ENCODE measurements around the gene WDFY4. TPM values are rescaled to one million over a fixed set of nuclear protein-coding genes. Genes with fewer than 3 reads are reported as not detected.

The WDFY4 gene
- total RNA-seq, 4 donors from 2014 or later: 1.6 to 5.1 (median 3.0) TPM

DNA sequence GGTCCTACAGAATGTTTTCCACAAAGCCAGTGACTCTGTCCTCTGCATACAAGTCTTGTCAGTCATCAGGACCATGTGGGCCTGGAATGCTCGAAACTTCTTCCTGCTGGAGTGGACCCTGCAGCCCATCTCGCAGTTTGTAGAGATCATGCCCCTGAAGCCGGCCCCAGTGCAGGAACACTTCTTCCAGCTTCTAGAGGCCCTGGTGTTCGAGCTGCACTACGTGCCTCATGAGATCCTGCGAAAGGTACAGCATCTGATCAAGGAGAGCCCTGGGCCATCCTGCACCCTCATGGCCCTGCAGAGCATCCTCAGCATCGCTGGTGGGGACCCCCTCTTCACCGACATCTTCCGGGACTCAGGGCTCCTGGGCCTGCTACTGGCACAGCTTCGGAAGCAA is 46.5 kb downstream of the WDFY4 start:
- ATAC-seq: no peak
- no peak overlapping the region for H3K27ac ChIP-seq
- 80 to 100% methylated on average over 1 of the region's 10 CpGs for whole genome bisulfite sequencing, 2 donors (ENCODE audit: low coverage in 1 of 2)

DNA sequence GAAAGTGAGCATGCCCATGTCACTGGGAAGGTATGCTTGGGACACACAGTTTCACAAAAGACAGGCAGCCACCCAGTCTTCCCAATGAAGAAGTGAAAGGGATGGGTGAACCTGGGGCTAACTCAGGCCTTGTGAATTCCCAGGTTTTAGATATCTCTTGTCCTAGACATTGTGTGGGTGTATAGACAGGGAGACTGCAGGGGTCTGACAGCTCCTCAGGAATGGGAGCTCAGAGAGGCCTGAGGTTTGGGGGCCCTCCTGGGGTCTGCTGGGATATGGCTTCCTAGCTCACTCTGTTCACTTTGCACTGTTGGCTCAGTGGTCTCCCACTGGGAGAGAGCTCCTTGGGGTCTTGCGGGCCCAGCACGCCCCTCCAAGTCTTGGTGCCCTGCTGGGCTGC is 47.0 kb downstream of the WDFY4 start:
- TF ChIP-seq POLR2A (IDR thresholded peaks at IDR 0.05) (no peak), POLR2AphosphoS5 (IDR thresholded peaks at IDR 0.05) (no peak), EP300 (IDR thresholded peaks at IDR 0.05) (no peak), CTCF (IDR thresholded peaks at IDR 0.05) (no peak)
- no CpG with 5 or more reads among the region's 2 CpGs for WGBS, 2 donors (ENCODE audit: low coverage in 1 of 2)
- Histone ChIP-seq H3K9me3 (no peaks in the 10 kb centered on the region), H3K4me1 (no peaks in the 10 kb centered on the region), H3K4me3 (no peak overlapping the region), H3K27me3 (peaks cover 3% of the 10 kb centered on the region), H3K27ac (no peak overlapping the region), H3K36me3 (no peaks in the 10 kb centered on the region)
- no peak for ATAC-seq

More for the DNA sequence above, 46.5 kb downstream of the WDFY4 start:
- no peaks in the 10 kb centered on the region for H3K9me3 ChIP-seq
- no peaks in the 10 kb centered on the region for H3K4me1 ChIP-seq
- H3K27me3 ChIP-seq: no peaks in the 10 kb centered on the region
- H3K4me3 ChIP-seq: no peak overlapping the region
- H3K36me3 ChIP-seq: no peaks in the 10 kb centered on the region
- TF ChIP-seq CTCF (IDR thresholded peaks at IDR 0.05) (no peak), EP300 (IDR thresholded peaks at IDR 0.05) (no peak), POLR2AphosphoS5 (IDR thresholded peaks at IDR 0.05) (no peak), POLR2A (IDR thresholded peaks at IDR 0.05) (no peak)

GRCh38 chr10:48733329-48733728 is 48.7 kb downstream of the WDFY4 start:
- TF ChIP-seq EP300 (IDR thresholded peaks at IDR 0.05): no peak
- TF ChIP-seq POLR2A (IDR thresholded peaks at IDR 0.05): no peak
- no peak for TF ChIP-seq POLR2AphosphoS5 (IDR thresholded peaks at IDR 0.05)
- ATAC-seq: no peak
- H3K36me3 ChIP-seq: no peaks in the 10 kb centered on the region
- peaks cover 3% of the 10 kb centered on the region for H3K27me3 ChIP-seq
- 50% methylated on average over 1 of the region's 1 CpG; no CpG with 5 or more reads in 1 of the 2 donors for WGBS, 2 donors (ENCODE audit: low coverage in 1 of 2)
- H3K4me3 ChIP-seq: no peak overlapping the region
- H3K4me1 ChIP-seq: no peaks in the 10 kb centered on the region
- no peak overlapping the region for H3K27ac ChIP-seq
- no peaks in the 10 kb centered on the region for H3K9me3 ChIP-seq

GRCh38 chr10:48735836-48736390 is 51.2 kb downstream of the WDFY4 start:
- no peak overlapping the region for H3K27ac ChIP-seq
- no peaks in the 10 kb centered on the region for H3K9me3 ChIP-seq
- H3K27me3 ChIP-seq: peaks cover 3% of the 10 kb centered on the region
- no peak overlapping the region for H3K4me3 ChIP-seq
- TF ChIP-seq CTCF (IDR thresholded peaks at IDR 0.05) (no peak), POLR2AphosphoS5 (IDR thresholded peaks at IDR 0.05) (no peak), POLR2A (IDR thresholded peaks at IDR 0.05) (no peak), EP300 (IDR thresholded peaks at IDR 0.05) (no peak)
- H3K4me1 ChIP-seq: no peaks in the 10 kb centered on the region
- no peaks in the 10 kb centered on the region for H3K36me3 ChIP-seq
- no peak for ATAC-seq
- WGBS, 2 donors (ENCODE audit: low coverage in 1 of 2): 80 to 82% methylated on average over 3 to 6 of the region's 8 CpGs

- WGBS, 2 donors (ENCODE audit: low coverage in 1 of 2): 40 to 60% methylated on average over 1 of the region's 1 CpG
- Histone ChIP-seq H3K27ac (no peak overlapping the region), H3K27me3 (peaks cover 3% of the 10 kb centered on the region), H3K4me1 (no peaks in the 10 kb centered on the region), H3K36me3 (no peaks in the 10 kb centered on the region), H3K4me3 (no peak overlapping the region), H3K9me3 (no peaks in the 10 kb centered on the region)
- TF ChIP-seq CTCF (IDR thresholded peaks at IDR 0.05): no peak
- no peak for TF ChIP-seq EP300 (IDR thresholded peaks at IDR 0.05)
- no peak for TF ChIP-seq POLR2A (IDR thresholded peaks at IDR 0.05)
- TF ChIP-seq POLR2AphosphoS5 (IDR thresholded peaks at IDR 0.05): no peak
- ATAC-seq: no peak
Measured at GRCh38 chr10:48736596-48736995, 51.9 kb downstream of the WDFY4 start.

Measured in gastroesophageal sphincter (tissue), 4 donors.